ENCODE data around the gene SST.

DNA sequence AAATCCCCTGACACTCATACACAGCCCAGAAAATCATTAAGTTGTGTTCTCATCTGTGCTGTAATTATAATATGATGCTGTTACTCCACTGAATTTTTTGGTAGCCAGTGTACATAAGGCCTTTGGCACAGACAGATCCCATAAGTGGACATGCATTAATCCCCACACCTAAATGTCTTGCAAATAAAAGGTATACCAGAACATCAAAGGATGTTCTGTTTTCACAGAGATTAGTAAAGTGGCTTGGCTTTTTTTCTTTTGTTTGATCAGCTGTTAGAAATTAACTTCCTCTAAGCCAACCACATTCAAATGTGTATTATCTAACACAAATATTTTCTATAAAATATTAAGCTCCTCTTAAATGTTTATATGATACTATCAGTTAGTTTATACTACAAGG, 2.7 kb downstream of the SST start:
- TF ChIP-seq EP300 (conservative IDR thresholded peaks at IDR 0.05; ENCODE audit: poor library complexity, severe bottlenecking) (no peak), CTCF (IDR thresholded peaks at IDR 0.05; ENCODE audit: poor library complexity, severe bottlenecking) (no peak), TAF1 (IDR thresholded peaks at IDR 0.05; ENCODE audit: low read depth) (no peak), POLR2AphosphoS5 (IDR thresholded peaks at IDR 0.05) (no peak)

Data from neural cell (in vitro differentiated cells).